MCF 10A (cell line): ENCODE measurements around the gene SLC35E3. TPM values are rescaled to one million over a fixed set of nuclear protein-coding genes. Genes with fewer than 3 reads are reported as not detected.
A peak's percentile ranks its signal among the peaks of the same experiment; 100 is the strongest.
"Not testable (repeated sequence)": the region's sequence is repeated elsewhere in the genome, so short reads cannot be mapped to it uniquely, and the experiment has no call there.

Experiments
- BruUV-seq: library from RNA; stranded (reverse); fragments of 400-500 nt; replicated peaks from 2 replicates; lab custom pipeline; 2021; lab: Mats Ljungman, UMichigan
- CTCF ChIA-PET: fragments of 300-600 bp; sonication (Branson Sonifier 250); formaldehyde crosslinking; extraction: SDS; loops from one replicate; lab custom pipeline; 2021; ENCODE audit warnings: antibody characterized with exemption, inconsistent platforms; lab: Yijun Ruan, JAX
- POLR2A ChIA-PET: fragments of 300-600, 350-650 bp; sonication (Branson Sonifier 250); formaldehyde crosslinking; extraction: SDS; loops from one replicate; lab custom pipeline; 2020; ENCODE audit warnings: antibody characterized with exemption, inconsistent platforms; lab: Yijun Ruan, JAX
- DNase-seq: peaks from one replicate; pipeline ENCODE4 v3.0.0-alpha.2; 2018; ENCODE audit not compliant: unreplicated experiment
- H3K27ac Mint-ChIP-seq: one replicate; pipeline ENCODE4 v1.8.0; 2022; ENCODE audit warnings: mild to moderate bottlenecking, low read depth, mixed read lengths; ENCODE audit not compliant: unreplicated experiment
- H3K27me3 Mint-ChIP-seq: one replicate; pipeline ENCODE4 v1.8.0; 2022; ENCODE audit warnings: mixed read lengths; ENCODE audit not compliant: insufficient read depth, unreplicated experiment
- H3K36me3 Mint-ChIP-seq: one replicate; pipeline ENCODE4 v1.8.0; 2022; ENCODE audit warnings: mild to moderate bottlenecking, moderate library complexity, mixed read lengths; ENCODE audit not compliant: insufficient read depth, unreplicated experiment
- H3K4me1 Mint-ChIP-seq: one replicate; pipeline ENCODE4 v1.8.0; 2022; ENCODE audit warnings: mixed read lengths; ENCODE audit not compliant: insufficient read depth, unreplicated experiment
- H3K4me3 Mint-ChIP-seq: one replicate; pipeline ENCODE4 v1.8.0; 2022; ENCODE audit warnings: mild to moderate bottlenecking, moderate library complexity, mixed read lengths; ENCODE audit not compliant: unreplicated experiment
- H3K9me3 Mint-ChIP-seq: one replicate; pipeline ENCODE4 v1.8.0; 2022; ENCODE audit warnings: mixed read lengths; ENCODE audit not compliant: unreplicated experiment
- CTCF ChIP-seq: fragments of 200-600 bp; IDR thresholded peaks from one replicate; pipeline ENCODE4 v1.8.0; 2022; ENCODE audit warnings: antibody characterized with exemption, mild to moderate bottlenecking; ENCODE audit not compliant: unreplicated experiment
- intact Hi-C: fragments of 100-400 bp; cut with micrococcal nuclease; formaldehyde crosslinking; loops from 2 replicates; pipeline ENCODE4 v1.14.1; 2022
- total RNA-seq: library from RNA; stranded (reverse); gene quantifications from 2 replicates; pipeline ENCODE4 v1.2.3, GENCODE V29; 2022

Gene SLC35E3
- total RNA-seq, 1 experiment from 2014 or later = 7.6 TPM

GRCh38 chr12:68815232-68815927, 69.4 kb downstream of the SLC35E3 start:
- H3K27ac Mint-ChIP-seq = no peak overlapping the region
- peaks cover 14% of the 10 kb centered on the region for H3K4me1 Mint-ChIP-seq
- no peaks in the 10 kb centered on the region for H3K27me3 Mint-ChIP-seq
- DNase-seq = no peak
- BruUV-seq = no TSS peak
- TF ChIP-seq CTCF = no peak
- ChIA-PET POLR2A (interaction anchor here (0.6 to 7.3 kb wide), 6 partner anchors 7 to 210 kb away, joined by 3 to 62 read pairs (median 5); partner anchors contain the start of genes MDM2 and SLC35E3), CTCF (interaction anchor here (0.6 to 2.2 kb wide), 4 partner anchors 11 to 775 kb away, joined by 3 to 16 read pairs (median 4); no protein-coding TSS in a partner anchor)
- peak overlapping the region; percentile 90 for H3K4me3 Mint-ChIP-seq
- no peaks in the 10 kb centered on the region for H3K9me3 Mint-ChIP-seq
- intact Hi-C loops = no loop called here
- H3K36me3 Mint-ChIP-seq = peaks cover 100% of the 10 kb centered on the region

GRCh38 chr12:68815928-68816800, 70.2 kb downstream of the SLC35E3 start:
- no peak for DNase-seq
- Mint-ChIP-seq H3K27me3 (no peaks in the 10 kb centered on the region), H3K36me3 (peaks cover 100% of the 10 kb centered on the region), H3K4me1 (peaks cover 14% of the 10 kb centered on the region), H3K27ac (no peak overlapping the region), H3K9me3 (no peaks in the 10 kb centered on the region), H3K4me3 (peak overlapping the region; percentile 90)
- TF ChIP-seq CTCF = no peak
- intact Hi-C loops = no loop called here
- no TSS peak for BruUV-seq
- ChIA-PET POLR2A (interaction anchor here (0.6 to 7.3 kb wide), 8 partner anchors 8 to 38 kb away, joined by 3 to 62 read pairs (median 3); partner anchors contain the start of gene MDM2), CTCF (interaction anchor here (0.6 to 2.2 kb wide), 4 partner anchors 11 to 41 kb away, joined by 3 to 16 read pairs (median 4); no protein-coding TSS in a partner anchor)

GRCh38 chr12:68819481-68819880, 73.5 kb downstream of the SLC35E3 start:
- DNase-seq, H3K27ac Mint-ChIP-seq, BruUV-seq, intact Hi-C loops, H3K9me3 Mint-ChIP-seq, H3K27me3 Mint-ChIP-seq: not testable (repeated sequence)
- Mint-ChIP-seq H3K4me3 (peak overlapping the region; percentile 19), H3K36me3 (peaks cover 100% of the 10 kb centered on the region), H3K4me1 (peaks cover 19% of the 10 kb centered on the region)
- ChIA-PET CTCF (interaction anchor here (0.6 to 3.6 kb wide), 3 partner anchors 10 to 202 kb away, joined by 4 to 28 read pairs (median 7); no protein-coding TSS in a partner anchor), POLR2A (interaction anchor here (0.7 to 7.3 kb wide), 6 partner anchors 8 to 83 kb away, joined by 3 to 62 read pairs (median 8); partner anchors contain the start of gene MDM2)

- ChIA-PET CTCF (interaction anchor here (0.9 to 3.6 kb wide), 3 partner anchors 9 to 35 kb away, joined by 3 to 28 read pairs (median 4); no protein-coding TSS in a partner anchor), POLR2A (interaction anchor here (0.7 to 7.3 kb wide), 6 partner anchors 9 to 108 kb away, joined by 3 to 62 read pairs (median 8); partner anchors contain the start of gene MDM2)
- Mint-ChIP-seq H3K4me1 (peaks cover 19% of the 10 kb centered on the region), H3K36me3 (peaks cover 100% of the 10 kb centered on the region), H3K27ac (no peak overlapping the region), H3K27me3 (no peaks in the 10 kb centered on the region), H3K9me3 (no peaks in the 10 kb centered on the region), H3K4me3 (peak overlapping the region; percentile 33)
- intact Hi-C loops = loop anchor here (5.0 kb wide), 1 partner anchor 74 kb away; the partner anchor contains the start of gene SLC35E3
- BruUV-seq = no TSS peak
- no peak for DNase-seq
- TF ChIP-seq CTCF = no peak
These were observed 75.6 kb downstream of the SLC35E3 start for GRCh38 chr12:68821357-68822188.
